SK-N-SH (cell line): ENCODE results near the gene PCDHGB6. TPM values are rescaled to one million over a fixed set of nuclear protein-coding genes. Genes with fewer than 3 reads are reported as not detected.
"Not testable (repeated sequence)": the region's sequence is repeated elsewhere in the genome, so short reads cannot be mapped to it uniquely, and the experiment has no call there.

ENCODE experiments used
- CTCF ChIA-PET: fragments of 300-600, 350-600 bp; formaldehyde crosslinking; extraction: SDS; loops from one replicate; lab custom pipeline; 2021; lab: Yijun Ruan, JAX
- POLR2A ChIA-PET: fragments of 350-600 bp; sonication (Branson Sonifier 250); formaldehyde crosslinking; extraction: SDS; loops from one replicate; lab custom pipeline; 2020; ENCODE audit warnings: antibody characterized with exemption, inconsistent platforms; lab: Yijun Ruan, JAX
- DNase-seq: peaks from one replicate; pipeline ENCODE4 v3.0.0; 2012
- H2AFZ ChIP-seq: fragments of 200-600 bp; sonication (generic); 2 replicates; pipeline ENCODE4 v1.8.1; 2016; ENCODE audit warnings: antibody characterized with exemption, mild to moderate bottlenecking, low read depth
- H3F3A ChIP-seq: fragments of 200-600 bp; sonication (generic); replicated peaks from 2 replicates; pipeline ENCODE3; 2016; ENCODE audit warnings: antibody characterized with exemption, mild to moderate bottlenecking; ENCODE audit not compliant: insufficient read depth
- H3K27ac ChIP-seq, 2 experiments: fragments of 200-500 bp in 1 of 2; fragments of 200-600 bp in 1 of 2; sonication (Bioruptor generic) in 1 of 2; sonication (generic), shearing (Covaris generic) in 1 of 2; 2 replicates each; pipeline versions ENCODE4 v1.5.1 to v1.6.1; 2014 to 2016; ENCODE audit warnings: low read depth in 2 of 2, inconsistent platforms in 1 of 2, low read length in 1 of 2, mild to moderate bottlenecking in 1 of 2, mixed read lengths in 1 of 2
- H3K27me3 ChIP-seq: fragments of 200-600 bp; sonication (generic), shearing (Covaris generic); 2 replicates; pipeline ENCODE4 v1.6.1; 2016; ENCODE audit warnings: mixed run types; ENCODE audit not compliant: insufficient read depth
- H3K36me3 ChIP-seq, 2 experiments: fragments of 200-500 bp in 1 of 2; fragments of 200-600 bp in 1 of 2; sonication (Bioruptor generic) in 1 of 2; sonication (generic) in 1 of 2; replicated peaks in 1 of 2; 2 replicates each; pipeline versions ENCODE3 to v1.5.1; 2014 to 2016; ENCODE audit warnings: low read length in 1 of 2, mild to moderate bottlenecking in 1 of 2; ENCODE audit not compliant: insufficient read depth in 2 of 2, control insufficient read depth in 1 of 2
- H3K4me1 ChIP-seq, 2 experiments: fragments of 200-500 bp in 1 of 2; fragments of 200-600 bp in 1 of 2; sonication (Bioruptor generic) in 1 of 2; sonication (generic), shearing (Covaris generic) in 1 of 2; 2 replicates each; pipeline versions ENCODE4 v1.5.1 to v1.6.1; 2014 to 2016; ENCODE audit warnings: low read depth in 1 of 2, low read length in 1 of 2, mixed run types in 1 of 2; ENCODE audit not compliant: insufficient read depth in 2 of 2, control insufficient read depth in 1 of 2
- H3K4me2 ChIP-seq: fragments of 200-600 bp; sonication (generic), shearing (Covaris generic); 2 replicates; pipeline ENCODE4 v1.6.1; 2017; ENCODE audit warnings: mixed run types
- H3K4me3 ChIP-seq, 2 experiments: fragments of 200-500 bp in 1 of 2; fragments of 200-600 bp in 1 of 2; sonication (Bioruptor generic) in 1 of 2; sonication (generic), shearing (Covaris generic) in 1 of 2; 2 replicates each; pipeline versions ENCODE4 v1.5.1 to v1.8.1; 2014 to 2016; ENCODE audit warnings: low read depth in 2 of 2, inconsistent platforms in 1 of 2, low read length in 1 of 2, mild to moderate bottlenecking in 1 of 2, mixed read lengths in 1 of 2, moderate library complexity in 1 of 2
- H3K79me2 ChIP-seq: fragments of 200-600 bp; sonication (generic); 2 replicates; pipeline ENCODE4 v1.8.1; 2017; ENCODE audit warnings: mild to moderate bottlenecking; ENCODE audit not compliant: insufficient read depth
- H3K9ac ChIP-seq: fragments of 200-600 bp; sonication (generic); 2 replicates; pipeline ENCODE4 v1.6.1; 2017; ENCODE audit warnings: mixed run types
- H3K9me2 ChIP-seq: fragments of 200-600 bp; sonication (generic); 2 replicates; pipeline ENCODE4 v1.6.1; 2017; ENCODE audit warnings: mixed run types
- H3K9me3 ChIP-seq: fragments of 200-600 bp; sonication (generic); 2 replicates; pipeline ENCODE4 v1.6.1; 2017; ENCODE audit warnings: mixed run types, mild to moderate bottlenecking, moderate library complexity
- H4K20me1 ChIP-seq: fragments of 200-600 bp; sonication (generic); 2 replicates; pipeline ENCODE4 v1.6.1; 2017; ENCODE audit warnings: mild to moderate bottlenecking, mixed run types; ENCODE audit not compliant: insufficient read depth
- CTCF ChIP-seq: fragments of 200-600 bp; sonication (generic); IDR thresholded peaks from 2 replicates; pipeline ENCODE4 v1.6.1; 2017; ENCODE audit warnings: antibody characterized with exemption, mild to moderate bottlenecking, moderate library complexity
- IRF3 ChIP-seq: fragments of 150-350 bp; IDR thresholded peaks from 2 replicates; pipeline ENCODE4 v1.6.1; 2016; ENCODE audit warnings: mild to moderate bottlenecking, low read depth, low read length
- POLR2AphosphoS5 ChIP-seq: IDR thresholded peaks from 2 replicates; pipeline ENCODE4 v1.6.1; 2012; ENCODE audit warnings: low read depth, low read length
- RCOR1 ChIP-seq: fragments of 150-350 bp; IDR thresholded peaks from 2 replicates; pipeline ENCODE4 v1.6.1; 2017; ENCODE audit warnings: antibody characterized with exemption, low read length
- WGBS: methylation state at CpG from one replicate; pipeline ENCODE4 v1.1.6; 2017; ENCODE audit warnings: low lambda C conversion rate; 5-methylcytosine and 5-hydroxymethylcytosine counted together
- polyA plus RNA-seq, 3 experiments: library from polyadenylated mRNA; depleted of rRNA; stranded (reverse); fragments of >200 nt; gene quantifications; 2 replicates each; pipeline ENCODE4 v1.2.3, GENCODE V29; 2012

Gene PCDHGB6
- polyA plus RNA-seq, 1 of the 3 experiments (the other 2 are of a cell fraction) = 0.18 TPM

- TF ChIP-seq IRF3 (no peak), POLR2AphosphoS5 (no peak), RCOR1 (no peak)
These were observed 33.2 kb upstream of the PCDHGB6 start (continued) for GRCh38 chr5:141374627-141375026.

- WGBS = 72% methylated on average over 9 of the region's 48 CpGs
- H3K36me3 ChIP-seq = peaks cover 0 to 14% of the 10 kb centered on the region in 2 experiments
- CTCF ChIA-PET = interaction anchor here (1.5 to 1.8 kb wide), 3 partner anchors 152 to 192 kb away, joined by 3 to 8 read pairs (median 6); partner anchors contain the start of gene PCDHB14
These were observed 32.2 kb upstream of the PCDHGB6 start for GRCh38 chr5:141375444-141376155.

More at GRCh38 chr5:141375444-141376155, 32.2 kb upstream of the PCDHGB6 start:
- H3K4me2 ChIP-seq, H3K27me3 ChIP-seq, DNase-seq, H4K20me1 ChIP-seq, H3K9me2 ChIP-seq, H3K27ac ChIP-seq, H2AFZ ChIP-seq, H3K79me2 ChIP-seq, H3K4me3 ChIP-seq, H3F3A ChIP-seq, H3K9me3 ChIP-seq, H3K9ac ChIP-seq, POLR2A ChIA-PET, H3K4me1 ChIP-seq: not testable (repeated sequence)
- TF ChIP-seq CTCF = 0 out of 2 replicates have a peak, but pooled peaks have one; percentile 7
